BLaER1 (cell line): ENCODE measurements around the gene AR.

Experiments used
- H3K27ac ChIP-seq: shearing (Covaris generic); formaldehyde crosslinking; 2 replicates; pipeline ENCODE4 v1.8.1; 2022
- H3K27me3 ChIP-seq: shearing (Covaris generic); formaldehyde crosslinking; 2 replicates; pipeline ENCODE4 v1.8.1; 2022
- H3K36me3 ChIP-seq: shearing (Covaris generic); formaldehyde crosslinking; 2 replicates; pipeline ENCODE4 v1.8.1; 2022
- H3K4me1 ChIP-seq: shearing (Covaris generic); formaldehyde crosslinking; 2 replicates; pipeline ENCODE4 v1.8.1; 2022
- H3K4me2 ChIP-seq: shearing (Covaris generic); formaldehyde crosslinking; 2 replicates; pipeline ENCODE4 v1.8.1; 2022
- H3K4me3 ChIP-seq: shearing (Covaris generic); formaldehyde crosslinking; 2 replicates; pipeline ENCODE4 v1.8.1; 2022
- H3K9ac ChIP-seq: shearing (Covaris generic); formaldehyde crosslinking; 2 replicates; pipeline ENCODE4 v1.8.1; 2022
- H3K9me3 ChIP-seq: shearing (Covaris generic); formaldehyde crosslinking; 2 replicates; pipeline ENCODE4 v1.8.1; 2022
- H4K20me1 ChIP-seq: shearing (Covaris generic); formaldehyde crosslinking; 2 replicates; pipeline ENCODE4 v1.8.1; 2022
- Cebpa-rat ChIP-seq: shearing (Covaris generic); IDR thresholded peaks from 2 replicates; pipeline ENCODE4 v1.8.1; 2022

AR gene

DNA sequence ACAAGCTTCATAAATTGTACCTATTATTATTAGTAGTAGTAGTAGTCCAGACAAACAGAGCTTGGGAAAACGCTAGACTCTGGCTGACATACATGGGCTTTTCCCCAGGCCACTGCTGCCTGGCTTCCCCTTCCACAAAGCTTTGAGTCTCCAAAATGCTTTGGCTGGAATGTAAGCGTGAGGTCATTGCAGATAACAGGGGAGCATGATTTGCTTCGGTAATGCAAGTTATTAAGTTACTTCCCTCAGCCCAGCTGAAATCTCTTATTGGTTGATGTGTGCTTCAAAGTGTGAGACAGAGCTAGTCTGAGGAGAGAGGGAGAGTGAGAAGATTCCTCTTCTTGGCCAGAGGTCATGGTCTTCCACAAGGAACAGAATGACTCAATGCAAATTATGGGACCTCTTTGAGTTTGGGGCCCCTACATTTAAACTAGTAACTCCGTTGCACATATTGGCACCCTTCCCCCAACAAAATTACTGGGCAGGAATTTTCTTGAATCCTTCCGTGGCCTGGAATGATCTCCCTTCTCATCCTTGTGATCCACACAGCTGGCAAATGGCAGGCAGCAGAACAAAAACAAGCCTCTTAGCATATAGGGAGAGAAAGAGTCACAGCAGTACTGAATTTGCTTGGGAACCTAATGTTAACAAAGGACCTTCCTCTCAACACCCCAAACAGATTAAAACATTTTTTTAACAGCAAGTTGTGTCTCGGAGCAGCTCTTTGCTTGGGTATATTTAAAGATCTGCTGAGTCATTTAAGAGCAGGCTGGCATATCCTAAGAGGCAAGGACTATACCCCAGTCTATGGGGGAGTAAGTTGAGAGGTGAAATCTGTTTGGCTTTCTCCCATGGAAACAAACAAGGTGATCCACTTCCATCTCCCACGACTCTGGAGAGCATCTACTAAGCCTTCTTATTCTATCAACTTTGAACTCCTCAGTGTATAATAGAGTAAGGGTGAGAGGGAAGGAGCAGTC is 19.9 kb downstream of the AR start:
- TF ChIP-seq Cebpa-rat = no peak
- Histone ChIP-seq H3K36me3 (peaks cover 33% of the 10 kb centered on the region), H3K27me3 (no peaks in the 10 kb centered on the region), H3K27ac (no peak overlapping the region), H3K9ac (no peak overlapping the region), H3K4me2 (no peak overlapping the region), H3K4me1 (peaks cover 9% of the 10 kb centered on the region; the same call in 1 of the 2 replicates), H3K9me3 (no peaks in the 10 kb centered on the region), H3K4me3 (no peak overlapping the region), H4K20me1 (peaks cover 16% of the 10 kb centered on the region; the same call in 1 of the 2 replicates)

DNA sequence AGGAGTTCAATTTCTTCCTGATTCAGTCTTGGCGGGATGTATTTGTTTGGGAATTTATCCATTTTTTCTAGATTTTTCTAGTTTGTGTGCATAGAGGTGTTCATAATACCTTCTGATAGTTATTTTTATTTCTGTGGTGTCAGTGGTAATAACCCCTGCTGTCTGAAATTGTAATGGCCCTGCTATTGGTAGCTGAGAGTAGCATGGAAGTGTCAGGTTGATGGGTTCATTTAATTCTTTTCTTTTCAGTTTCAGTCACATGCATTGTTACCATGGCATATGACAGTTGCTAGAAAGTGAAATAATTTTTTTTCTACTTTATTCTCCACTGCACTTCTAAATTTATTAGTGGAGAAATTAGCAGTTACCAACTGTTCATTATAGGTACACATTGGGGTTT is 20.7 kb downstream of the AR start:
- no peak overlapping the region for H3K4me2 ChIP-seq
- no peak overlapping the region for H3K9ac ChIP-seq
- H3K4me1 ChIP-seq = peaks cover 3% of the 10 kb centered on the region; the same call in 1 of the 2 replicates
- H3K9me3 ChIP-seq = no peaks in the 10 kb centered on the region
- no peak overlapping the region for H3K27ac ChIP-seq
- peaks cover 16% of the 10 kb centered on the region; the same call in 1 of the 2 replicates for H4K20me1 ChIP-seq
- H3K36me3 ChIP-seq = peaks cover 33% of the 10 kb centered on the region
- no peak overlapping the region for H3K4me3 ChIP-seq
- H3K27me3 ChIP-seq = no peaks in the 10 kb centered on the region
- no peak for TF ChIP-seq Cebpa-rat

DNA sequence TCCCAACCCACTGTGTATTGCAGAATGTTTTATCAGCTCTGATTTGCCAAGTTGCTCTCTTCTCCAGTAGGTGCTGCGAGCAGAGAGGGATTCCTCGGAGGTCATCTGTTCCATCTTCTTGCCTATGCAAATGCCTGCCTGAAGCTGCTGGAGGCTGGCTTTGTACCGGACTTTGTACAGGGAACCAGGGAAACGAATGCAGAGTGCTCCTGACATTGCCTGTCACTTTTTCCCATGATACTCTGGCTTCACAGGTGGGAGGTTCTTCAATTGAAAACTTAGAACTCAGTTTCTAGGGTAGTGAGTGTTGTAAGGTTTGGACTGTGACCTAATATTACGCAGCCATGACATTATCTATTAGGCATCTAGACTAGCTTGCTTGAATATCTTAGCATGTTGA is 24.9 kb downstream of the AR start:
- Histone ChIP-seq H4K20me1 (peaks cover 10% of the 10 kb centered on the region; the same call in 1 of the 2 replicates), H3K4me3 (no peak overlapping the region), H3K27me3 (no peaks in the 10 kb centered on the region), H3K9ac (no peak overlapping the region), H3K9me3 (no peaks in the 10 kb centered on the region), H3K27ac (no peak overlapping the region), H3K4me2 (no peak overlapping the region), H3K36me3 (peaks cover 18% of the 10 kb centered on the region), H3K4me1 (no peaks in the 10 kb centered on the region)
- no peak for TF ChIP-seq Cebpa-rat

DNA sequence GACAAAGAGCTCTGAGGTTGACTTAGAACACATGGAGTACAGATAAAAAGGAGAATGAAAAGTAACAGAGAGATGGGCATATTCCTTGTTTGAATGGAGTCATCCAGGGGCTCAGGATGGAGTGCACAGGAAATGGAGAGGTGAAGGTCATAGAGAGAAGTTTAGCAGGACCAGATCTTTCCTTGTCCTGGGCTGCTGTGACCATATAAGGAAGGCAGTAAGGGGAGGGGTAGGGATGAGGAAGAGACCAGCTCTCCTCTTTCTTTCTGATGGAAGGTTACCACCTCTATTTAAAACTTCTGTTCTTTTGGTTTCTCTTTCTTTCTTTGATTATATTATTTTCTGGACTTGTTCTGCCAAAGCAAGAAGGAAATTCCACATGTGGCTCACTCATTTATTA is 27.0 kb downstream of the AR start:
- Histone ChIP-seq H3K27ac (no peak overlapping the region), H3K9me3 (no peaks in the 10 kb centered on the region)

DNA sequence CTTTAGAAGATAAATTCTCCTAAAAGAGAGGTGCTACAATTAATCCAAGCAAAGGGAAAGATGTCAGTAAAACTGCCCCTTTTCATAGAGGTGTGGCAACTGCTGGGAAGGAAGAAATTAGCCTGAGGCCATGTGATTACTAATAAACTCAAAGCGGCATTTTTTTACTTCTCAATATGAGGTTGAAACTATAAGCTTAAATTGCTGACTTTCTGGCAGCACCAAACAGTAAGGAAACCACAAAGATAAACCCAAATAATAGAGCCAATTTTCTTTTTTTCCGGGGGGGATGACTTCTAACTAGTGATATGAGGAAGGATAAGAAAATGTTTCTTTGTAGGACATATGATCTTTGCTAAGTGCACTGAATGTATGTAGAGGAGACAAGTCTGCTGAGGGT is 30.9 kb downstream of the AR start:
- TF ChIP-seq Cebpa-rat = no peak
- Histone ChIP-seq H3K9ac (no peak overlapping the region), H3K4me2 (no peak overlapping the region), H3K27me3 (no peaks in the 10 kb centered on the region), H4K20me1 (no peaks in the 10 kb centered on the region), H3K9me3 (peaks cover 3% of the 10 kb centered on the region; the same call in 1 of the 2 replicates), H3K27ac (no peak overlapping the region), H3K4me1 (no peaks in the 10 kb centered on the region), H3K4me3 (no peak overlapping the region), H3K36me3 (peaks cover 15% of the 10 kb centered on the region; the same call in 1 of the 2 replicates)

More for the DNA sequence above, 27.0 kb downstream of the AR start:
- Histone ChIP-seq H3K9ac (no peak overlapping the region), H3K4me1 (no peaks in the 10 kb centered on the region), H3K4me3 (no peak overlapping the region), H3K27me3 (no peaks in the 10 kb centered on the region), H4K20me1 (peaks cover 10% of the 10 kb centered on the region; the same call in 1 of the 2 replicates), H3K36me3 (peaks cover 24% of the 10 kb centered on the region), H3K4me2 (no peak overlapping the region)
- no peak for TF ChIP-seq Cebpa-rat

DNA sequence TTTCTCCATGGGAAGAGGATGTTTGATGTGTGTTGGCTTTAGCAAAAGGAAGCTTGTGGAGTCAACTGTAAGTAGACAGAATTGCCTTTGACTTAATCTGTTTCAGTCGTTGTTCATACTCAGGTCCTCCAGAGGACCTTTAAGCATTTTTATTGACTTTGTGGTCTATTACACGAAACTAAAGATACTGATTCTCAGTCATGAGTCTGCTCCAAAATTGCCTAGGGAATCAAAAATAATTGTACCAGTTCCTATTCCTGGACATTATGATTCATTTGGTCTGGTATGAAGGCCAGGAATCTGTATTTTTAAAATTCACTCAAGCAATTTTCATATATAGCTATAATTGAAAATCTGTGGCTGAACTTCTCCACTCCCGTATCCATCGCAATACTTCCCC is 38.6 kb downstream of the AR start:
- Histone ChIP-seq H3K4me1 (no peaks in the 10 kb centered on the region), H3K27ac (no peak overlapping the region), H3K9me3 (peaks cover 4% of the 10 kb centered on the region; the same call in 1 of the 2 replicates), H3K4me2 (no peak overlapping the region), H3K36me3 (peaks cover 18% of the 10 kb centered on the region; the same call in 1 of the 2 replicates), H3K9ac (no peak overlapping the region), H3K27me3 (no peaks in the 10 kb centered on the region), H3K4me3 (no peak overlapping the region), H4K20me1 (no peaks in the 10 kb centered on the region)
- TF ChIP-seq Cebpa-rat = no peak

DNA sequence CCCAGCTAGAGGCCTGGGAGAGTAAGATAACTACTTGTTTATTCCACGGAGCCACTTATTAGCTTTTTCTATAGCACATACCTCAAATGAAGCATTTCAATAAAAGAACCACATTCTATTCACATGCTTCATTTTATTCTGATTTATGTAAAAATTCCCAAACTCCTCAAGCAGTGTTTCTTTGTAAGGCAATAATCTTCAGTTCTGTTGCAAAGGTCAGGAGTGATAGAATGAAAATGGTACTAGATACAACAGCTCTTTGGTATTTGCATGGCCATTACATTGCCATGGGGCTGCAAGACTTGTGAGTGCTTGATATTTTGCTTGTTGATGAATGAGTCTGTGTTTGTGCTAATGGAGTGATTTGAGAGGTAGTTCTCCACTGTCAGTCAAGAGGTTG is 39.4 kb downstream of the AR start:
- H3K27ac ChIP-seq = no peak overlapping the region
- H4K20me1 ChIP-seq = no peaks in the 10 kb centered on the region
- H3K4me2 ChIP-seq = no peak overlapping the region
- H3K9ac ChIP-seq = no peak overlapping the region
- no peaks in the 10 kb centered on the region for H3K4me1 ChIP-seq
- TF ChIP-seq Cebpa-rat = no peak
- no peak overlapping the region for H3K4me3 ChIP-seq
- no peaks in the 10 kb centered on the region for H3K27me3 ChIP-seq
- H3K36me3 ChIP-seq = peaks cover 25% of the 10 kb centered on the region
- H3K9me3 ChIP-seq = peaks cover 4% of the 10 kb centered on the region; the same call in 1 of the 2 replicates

- no peaks in the 10 kb centered on the region for H4K20me1 ChIP-seq
- H3K9me3 ChIP-seq = no peaks in the 10 kb centered on the region
- no peaks in the 10 kb centered on the region for H3K27me3 ChIP-seq
- no peak overlapping the region for H3K9ac ChIP-seq
- H3K4me2 ChIP-seq = no peak overlapping the region
- no peak overlapping the region for H3K27ac ChIP-seq
- no peak for TF ChIP-seq Cebpa-rat
- H3K4me3 ChIP-seq = no peak overlapping the region
- peaks cover 27% of the 10 kb centered on the region for H3K36me3 ChIP-seq
- no peaks in the 10 kb centered on the region for H3K4me1 ChIP-seq
Measured at GRCh38 chrX:67585401-67585800, 41.6 kb downstream of the AR start.

DNA sequence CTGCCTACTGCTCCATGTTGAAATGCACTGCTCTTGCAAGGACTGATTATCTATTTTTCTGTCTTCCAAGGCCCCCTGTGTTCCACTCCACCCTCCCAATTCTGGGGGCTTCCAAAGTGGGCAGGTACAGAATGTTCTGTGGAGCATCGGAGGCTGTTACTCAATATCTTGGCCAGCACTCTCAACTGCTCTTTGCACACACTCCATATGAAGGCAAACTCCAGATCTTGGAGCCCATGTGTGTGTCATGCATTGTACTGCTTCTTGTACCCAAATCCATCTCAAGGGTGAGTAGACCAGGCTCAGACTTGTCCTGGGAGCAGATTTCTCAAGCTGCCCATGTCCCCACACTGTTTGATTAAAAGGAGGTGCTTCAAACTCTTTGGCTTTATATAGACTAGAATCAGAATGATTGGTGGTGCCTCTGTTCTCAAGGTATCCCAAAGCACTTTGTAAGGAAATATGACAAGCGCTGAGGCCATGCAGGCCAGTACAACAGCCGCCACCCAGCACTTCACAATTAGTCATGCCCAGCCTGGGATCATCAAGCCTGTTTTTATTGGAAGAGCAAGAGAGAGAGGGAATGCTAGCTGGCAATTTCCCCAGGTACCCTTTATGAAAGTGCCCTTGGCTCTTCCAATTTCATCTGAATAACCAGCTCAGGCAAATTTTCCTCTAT is 44.3 kb downstream of the AR start:
- Histone ChIP-seq H4K20me1 (no peaks in the 10 kb centered on the region), H3K9me3 (no peaks in the 10 kb centered on the region), H3K27ac (no peak overlapping the region), H3K36me3 (peaks cover 23% of the 10 kb centered on the region), H3K9ac (no peak overlapping the region), H3K4me3 (no peak overlapping the region), H3K4me1 (no peaks in the 10 kb centered on the region), H3K27me3 (no peaks in the 10 kb centered on the region), H3K4me2 (no peak overlapping the region)
- no peak for TF ChIP-seq Cebpa-rat
